GM12875 (cell line): ENCODE data around the gene PLEKHG1.

Experiments used
- H3K4me3 ChIP-seq: one replicate; pipeline ENCODE4 v1.5.1; 2011; ENCODE audit warnings: low read depth, low read length, control low read depth
- TF ChIP-seq, protein P1 (sequence below): IDR thresholded peaks from 2 replicates; pipeline ENCODE4 v1.5.1; 2011; ENCODE audit warnings: low read depth, mild to moderate bottlenecking, control low read depth, inconsistent platforms, low read length, moderate library complexity, borderline replicate concordance; ENCODE audit not compliant: insufficient read depth

PLEKHG1 gene

GRCh38 chr6:150641398-150642139, 41.9 kb downstream of the PLEKHG1 start:
- TF ChIP-seq, protein P1, sequence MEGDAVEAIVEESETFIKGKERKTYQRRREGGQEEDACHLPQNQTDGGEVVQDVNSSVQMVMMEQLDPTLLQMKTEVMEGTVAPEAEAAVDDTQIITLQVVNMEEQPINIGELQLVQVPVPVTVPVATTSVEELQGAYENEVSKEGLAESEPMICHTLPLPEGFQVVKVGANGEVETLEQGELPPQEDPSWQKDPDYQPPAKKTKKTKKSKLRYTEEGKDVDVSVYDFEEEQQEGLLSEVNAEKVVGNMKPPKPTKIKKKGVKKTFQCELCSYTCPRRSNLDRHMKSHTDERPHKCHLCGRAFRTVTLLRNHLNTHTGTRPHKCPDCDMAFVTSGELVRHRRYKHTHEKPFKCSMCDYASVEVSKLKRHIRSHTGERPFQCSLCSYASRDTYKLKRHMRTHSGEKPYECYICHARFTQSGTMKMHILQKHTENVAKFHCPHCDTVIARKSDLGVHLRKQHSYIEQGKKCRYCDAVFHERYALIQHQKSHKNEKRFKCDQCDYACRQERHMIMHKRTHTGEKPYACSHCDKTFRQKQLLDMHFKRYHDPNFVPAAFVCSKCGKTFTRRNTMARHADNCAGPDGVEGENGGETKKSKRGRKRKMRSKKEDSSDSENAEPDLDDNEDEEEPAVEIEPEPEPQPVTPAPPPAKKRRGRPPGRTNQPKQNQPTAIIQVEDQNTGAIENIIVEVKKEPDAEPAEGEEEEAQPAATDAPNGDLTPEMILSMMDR, result no peak
- no peak overlapping the region for H3K4me3 ChIP-seq

- TF ChIP-seq, protein P1, result no peak
- H3K4me3 ChIP-seq, result no peak overlapping the region
Measured at GRCh38 chr6:150646228-150646627, 46.5 kb downstream of the PLEKHG1 start.

- H3K4me3 ChIP-seq, result no peak overlapping the region
- TF ChIP-seq, protein P1, result no peak
Measured at GRCh38 chr6:150647051-150647450, 47.4 kb downstream of the PLEKHG1 start.
